Bronchial epithelial cell (primary cell): Measurements from ENCODE around the gene RCAN2. TPM values are rescaled to one million over a fixed set of nuclear protein-coding genes. Genes with fewer than 3 reads are reported as not detected.

Experiments used
- DNase-seq: peaks from one replicate; pipeline ENCODE4 v3.0.0-alpha.2; 2010; ENCODE audit warnings: low read depth
- FAIRE-seq: peaks from 2 replicates; lab custom pipeline; 2011; peaks lifted over from hg19 to GRCh38; lab: Jason Lieb, UNC
- H3K27me3 ChIP-seq: 2 replicates; pipeline ENCODE4 v1.5.1; 2011; ENCODE audit warnings: low read length; ENCODE audit not compliant: control insufficient read depth, insufficient read depth
- H3K36me3 ChIP-seq: 2 replicates; pipeline ENCODE4 v1.5.1; 2011; ENCODE audit warnings: low read length; ENCODE audit not compliant: control insufficient read depth, insufficient read depth
- H3K4me3 ChIP-seq: 2 replicates; pipeline ENCODE4 v1.5.1; 2011; ENCODE audit warnings: mild to moderate bottlenecking, low read depth, low read length, control low read depth
- CTCF ChIP-seq: IDR thresholded peaks from 2 replicates; pipeline ENCODE4 v1.5.1; 2011; ENCODE audit warnings: mild to moderate bottlenecking, moderate library complexity, low read length, control low read depth, inconsistent platforms; ENCODE audit not compliant: insufficient read depth, severe bottlenecking
- total RNA-seq: library from RNA; depleted of rRNA; stranded (reverse); fragments of >200 nt; gene quantifications from 2 replicates; pipeline ENCODE4 v1.2.1, GENCODE V29; 2014

RCAN2 gene
- total RNA-seq, 1 donor from 2014 or later = under 0.01 TPM

- TF ChIP-seq CTCF = no peak
- Histone ChIP-seq H3K36me3 (no peaks in the 10 kb centered on the region), H3K4me3 (no peak overlapping the region), H3K27me3 (no peaks in the 10 kb centered on the region)
- FAIRE-seq (no peak), DNase-seq (no peak)
Observed at GRCh38 chr6:46302816-46303215, 188.4 kb downstream of the RCAN2 start.

- Histone ChIP-seq H3K4me3 (no peak overlapping the region), H3K36me3 (no peaks in the 10 kb centered on the region), H3K27me3 (no peaks in the 10 kb centered on the region)
- TF ChIP-seq CTCF = no peak
- FAIRE-seq (no peak), DNase-seq (no peak)
Observed at GRCh38 chr6:46302176-46302575, 189.1 kb downstream of the RCAN2 start.

GRCh38 chr6:46299253-46299652 is 192.0 kb downstream of the RCAN2 start:
- TF ChIP-seq CTCF = no peak
- Histone ChIP-seq H3K27me3 (no peaks in the 10 kb centered on the region), H3K36me3 (no peaks in the 10 kb centered on the region), H3K4me3 (no peak overlapping the region)
- DNase-seq (no peak), FAIRE-seq (no peak)

- FAIRE-seq (no peak), DNase-seq (peak; percentile 6)
- H3K27me3 ChIP-seq = no peaks in the 10 kb centered on the region
- H3K36me3 ChIP-seq = no peaks in the 10 kb centered on the region
- no peak for TF ChIP-seq CTCF
- no peak overlapping the region for H3K4me3 ChIP-seq
Observed at GRCh38 chr6:46296586-46296985, 194.7 kb downstream of the RCAN2 start.

GRCh38 chr6:46293641-46294316 is 197.5 kb downstream of the RCAN2 start:
- no peak for FAIRE-seq
- Histone ChIP-seq H3K36me3 (no peaks in the 10 kb centered on the region), H3K27me3 (no peaks in the 10 kb centered on the region), H3K4me3 (no peak overlapping the region)
- TF ChIP-seq CTCF = no peak
- no peak for DNase-seq

GRCh38 chr6:46291880-46292279 is 199.4 kb downstream of the RCAN2 start:
- no peak for FAIRE-seq

More at GRCh38 chr6:46291880-46292279, 199.4 kb downstream of the RCAN2 start:
- Histone ChIP-seq H3K27me3 (no peaks in the 10 kb centered on the region), H3K4me3 (no peak overlapping the region), H3K36me3 (no peaks in the 10 kb centered on the region)
- TF ChIP-seq CTCF = no peak
- no peak for DNase-seq
